GM10266 (cell line): ENCODE data around the gene ME2.

ENCODE experiments used
- DNase-seq: peaks from one replicate; pipeline ENCODE4 v3.0.0; 2012; ENCODE audit errors: extremely low spot score
- TF ChIP-seq, protein P1 (sequence below): IDR thresholded peaks from 2 replicates; pipeline ENCODE4 v1.5.1; 2012; ENCODE audit warnings: mild to moderate bottlenecking, low read depth; ENCODE audit not compliant: control insufficient read depth, insufficient read depth; ENCODE audit errors: missing control alignments

Gene ME2

DNA sequence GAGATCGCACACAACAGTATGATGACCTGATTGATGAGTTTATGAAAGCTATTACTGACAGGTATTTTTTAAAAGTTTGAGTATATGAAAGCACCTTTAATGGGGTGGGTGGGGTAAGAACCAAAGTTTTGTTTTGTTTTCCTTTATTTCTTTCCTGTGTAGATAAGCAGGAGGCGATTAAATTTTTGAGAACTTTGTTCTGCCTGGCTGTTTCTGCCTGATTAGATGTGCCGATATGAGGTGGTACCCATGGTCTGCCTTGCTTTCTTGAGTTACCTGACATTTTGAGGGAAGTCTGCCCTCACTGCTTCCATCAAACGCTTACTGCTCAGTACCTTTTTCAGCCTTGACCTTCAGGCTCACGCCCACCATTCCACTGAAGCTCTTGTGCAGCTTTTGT, 39.2 kb downstream of the ME2 start:
- TF ChIP-seq, protein P1, sequence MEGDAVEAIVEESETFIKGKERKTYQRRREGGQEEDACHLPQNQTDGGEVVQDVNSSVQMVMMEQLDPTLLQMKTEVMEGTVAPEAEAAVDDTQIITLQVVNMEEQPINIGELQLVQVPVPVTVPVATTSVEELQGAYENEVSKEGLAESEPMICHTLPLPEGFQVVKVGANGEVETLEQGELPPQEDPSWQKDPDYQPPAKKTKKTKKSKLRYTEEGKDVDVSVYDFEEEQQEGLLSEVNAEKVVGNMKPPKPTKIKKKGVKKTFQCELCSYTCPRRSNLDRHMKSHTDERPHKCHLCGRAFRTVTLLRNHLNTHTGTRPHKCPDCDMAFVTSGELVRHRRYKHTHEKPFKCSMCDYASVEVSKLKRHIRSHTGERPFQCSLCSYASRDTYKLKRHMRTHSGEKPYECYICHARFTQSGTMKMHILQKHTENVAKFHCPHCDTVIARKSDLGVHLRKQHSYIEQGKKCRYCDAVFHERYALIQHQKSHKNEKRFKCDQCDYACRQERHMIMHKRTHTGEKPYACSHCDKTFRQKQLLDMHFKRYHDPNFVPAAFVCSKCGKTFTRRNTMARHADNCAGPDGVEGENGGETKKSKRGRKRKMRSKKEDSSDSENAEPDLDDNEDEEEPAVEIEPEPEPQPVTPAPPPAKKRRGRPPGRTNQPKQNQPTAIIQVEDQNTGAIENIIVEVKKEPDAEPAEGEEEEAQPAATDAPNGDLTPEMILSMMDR: no peak
- DNase-seq: no peak

DNA sequence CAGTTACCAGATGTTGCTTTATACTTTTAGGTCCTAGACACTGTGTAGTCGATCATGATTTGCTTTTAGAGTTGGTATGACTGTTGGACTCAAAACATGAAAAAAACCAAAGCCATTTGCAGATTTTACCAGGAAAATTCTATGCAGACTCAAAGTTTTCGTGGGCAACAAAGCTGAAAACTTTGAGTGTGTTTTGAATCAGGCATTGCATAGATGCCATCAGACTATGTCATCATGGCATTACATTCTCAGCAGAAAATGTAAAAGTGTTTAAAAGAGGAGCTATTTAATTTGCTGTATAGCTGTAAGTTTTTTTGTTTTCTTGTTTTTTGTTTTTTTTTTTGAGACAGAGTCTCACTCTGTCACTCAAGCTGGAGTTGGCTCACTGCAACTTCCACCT, 45.5 kb downstream of the ME2 start:
- TF ChIP-seq, protein P1: no peak
- DNase-seq: no peak

DNA sequence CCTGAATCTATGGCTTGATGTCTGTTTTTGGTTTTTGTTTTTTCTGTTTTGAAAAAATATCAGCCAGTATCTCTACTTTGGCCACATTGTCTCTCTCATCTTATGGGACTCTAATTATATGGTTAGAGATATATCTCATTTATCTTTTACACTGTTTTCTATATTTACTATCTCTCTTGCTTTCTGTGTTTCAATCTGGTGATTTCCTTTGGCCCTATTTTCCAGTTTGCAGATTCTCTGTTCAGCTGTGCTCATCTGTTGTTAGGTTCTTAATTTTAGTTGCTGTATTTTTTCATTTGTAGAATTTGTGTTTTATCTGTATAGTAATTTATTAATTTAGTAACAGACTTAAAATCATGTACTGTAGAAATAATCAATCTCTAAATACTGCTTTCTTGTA, 47.6 kb downstream of the ME2 start:
- TF ChIP-seq, protein P1: no peak
- DNase-seq: no peak

DNA sequence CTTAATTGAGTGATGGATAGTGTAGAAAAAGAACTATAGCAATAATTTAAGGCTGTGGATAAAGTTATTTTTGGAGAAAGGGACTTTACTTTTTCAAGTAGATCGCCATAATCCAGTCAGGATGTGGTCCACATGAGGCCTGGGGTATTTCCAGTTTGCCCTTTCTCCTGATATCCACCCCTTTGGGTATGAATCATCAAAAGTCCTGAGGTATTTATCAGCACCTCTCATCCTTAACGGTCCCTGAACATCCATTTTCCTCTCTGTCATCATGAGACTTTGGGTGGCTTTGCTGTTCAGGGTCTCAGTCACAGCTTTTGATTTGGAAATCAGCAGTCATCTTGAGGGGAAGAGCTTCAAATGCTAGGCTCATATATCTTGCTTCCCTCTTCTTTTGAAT, 49.6 kb downstream of the ME2 start:
- no peak for DNase-seq
- TF ChIP-seq, protein P1: no peak

DNA sequence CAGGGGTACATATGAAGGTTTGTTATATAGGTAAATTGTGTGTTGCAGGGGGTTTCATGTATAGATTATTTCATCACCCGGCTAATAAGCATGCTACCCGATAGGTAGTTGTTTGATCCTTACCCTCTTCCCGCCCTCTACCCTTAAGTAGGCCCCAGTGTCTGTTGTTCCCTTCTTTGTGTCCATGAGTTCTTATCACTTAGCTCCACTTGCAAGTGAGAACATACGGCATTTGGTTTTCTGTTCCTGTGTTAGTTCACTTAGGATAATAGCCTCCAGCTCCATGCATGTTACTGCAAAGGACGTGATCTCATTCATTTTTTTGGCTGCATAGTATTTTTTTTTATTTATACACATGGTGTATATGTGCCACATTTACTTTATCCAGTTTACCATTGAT, 54.8 kb downstream of the ME2 start:
- TF ChIP-seq, protein P1: no peak
- DNase-seq: no peak

DNA sequence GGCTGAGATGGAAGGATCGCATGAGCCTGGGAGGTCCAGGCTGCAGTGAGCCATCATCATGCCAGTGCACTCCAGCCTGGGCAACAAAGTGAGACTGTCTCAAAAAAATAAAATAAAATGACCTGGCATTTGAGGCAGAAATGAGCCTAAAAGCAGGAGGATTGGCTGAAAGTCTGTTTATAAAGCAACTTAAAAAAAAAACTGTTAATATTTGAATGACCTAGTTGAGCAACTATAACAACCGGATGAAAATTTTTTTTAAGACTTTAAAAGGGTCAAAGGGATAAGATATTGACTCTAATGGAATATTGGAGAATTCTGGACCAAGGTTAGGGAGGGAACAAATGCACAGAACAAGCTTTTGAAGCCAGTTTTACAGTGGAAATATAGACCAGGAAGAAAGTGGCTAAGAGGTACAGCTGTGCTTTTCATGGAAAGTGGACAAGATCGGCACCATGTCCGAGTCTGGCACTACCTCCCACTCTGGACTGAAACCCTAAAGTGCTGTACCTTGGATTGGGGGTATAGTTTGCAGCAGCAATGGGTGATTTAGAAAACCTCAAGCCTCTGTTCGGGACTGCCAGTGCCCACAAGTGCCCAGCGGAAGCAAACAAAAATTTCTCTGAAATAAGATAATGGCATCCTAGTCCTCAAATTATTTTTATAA, 55.8 kb downstream of the ME2 start:
- TF ChIP-seq, protein P1: no peak
- DNase-seq: no peak

DNA sequence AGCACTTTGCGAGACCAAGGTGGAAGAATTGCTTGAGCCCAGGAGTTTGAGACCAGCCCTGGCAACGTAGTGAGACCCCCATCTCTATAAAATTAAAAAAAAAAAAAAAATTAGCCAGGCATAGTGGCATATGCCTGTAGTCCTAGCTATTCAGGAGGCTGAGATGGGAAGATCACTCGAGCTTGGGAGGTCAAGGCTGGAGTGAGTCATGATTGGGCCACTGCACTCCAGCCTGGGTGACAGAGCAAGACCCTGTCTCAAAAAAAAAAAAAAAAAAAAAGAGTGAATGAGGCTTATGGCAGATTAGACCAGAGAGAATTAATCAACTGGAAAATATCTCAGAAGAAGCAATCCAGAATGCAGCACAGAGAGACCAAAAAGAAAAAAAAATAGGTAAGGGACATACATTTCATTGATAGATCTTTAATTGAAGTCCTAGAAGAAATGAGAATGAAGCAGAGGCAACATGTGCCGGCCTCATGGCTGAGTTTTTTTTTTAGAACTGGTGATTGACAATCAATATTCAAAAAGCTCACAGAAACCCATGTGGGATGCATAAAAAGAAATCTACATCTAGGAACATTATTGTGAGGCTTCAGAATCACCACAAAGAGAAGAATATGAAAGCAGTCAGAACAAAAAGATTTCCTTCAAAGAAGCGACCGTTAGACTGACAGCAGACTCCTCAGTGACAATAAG, 56.7 kb downstream of the ME2 start:
- TF ChIP-seq, protein P1: no peak
- DNase-seq: no peak
